Upper lobe of left lung (tissue), 4 donors: ENCODE measurements around the gene ITIH5.

Experiments
- CTCF ChIP-seq, 6 experiments: fragments of 450-650 bp in 4 of 6; fragments of 200-600 bp in 2 of 6; sonication (generic) in 2 of 6; IDR thresholded peaks; one replicate each; pipeline ENCODE4 v1.5.1; 2016 to 2019; ENCODE audit warnings: antibody characterized with exemption in 6 of 6
- POLR2AphosphoS5 ChIP-seq, 2 donors: sonication (generic); formaldehyde crosslinking; IDR thresholded peaks; one replicate each; pipeline ENCODE4 v1.5.1; 2017; ENCODE audit warnings: antibody characterized with exemption in 2 of 2

GRCh38 chr10:7702288-7702812, 35.6 kb upstream of the ITIH5 start:
- TF ChIP-seq POLR2AphosphoS5 (IDR thresholded peaks at IDR 0.05) (no peak), CTCF (IDR thresholded peaks at IDR 0.05) (no peak)
